Measurements from ENCODE around the gene RASEF.
"Not testable (repeated sequence)": the region's sequence is repeated elsewhere in the genome, so short reads cannot be mapped to it uniquely, and the experiment has no call there.

The RASEF gene

DNA sequence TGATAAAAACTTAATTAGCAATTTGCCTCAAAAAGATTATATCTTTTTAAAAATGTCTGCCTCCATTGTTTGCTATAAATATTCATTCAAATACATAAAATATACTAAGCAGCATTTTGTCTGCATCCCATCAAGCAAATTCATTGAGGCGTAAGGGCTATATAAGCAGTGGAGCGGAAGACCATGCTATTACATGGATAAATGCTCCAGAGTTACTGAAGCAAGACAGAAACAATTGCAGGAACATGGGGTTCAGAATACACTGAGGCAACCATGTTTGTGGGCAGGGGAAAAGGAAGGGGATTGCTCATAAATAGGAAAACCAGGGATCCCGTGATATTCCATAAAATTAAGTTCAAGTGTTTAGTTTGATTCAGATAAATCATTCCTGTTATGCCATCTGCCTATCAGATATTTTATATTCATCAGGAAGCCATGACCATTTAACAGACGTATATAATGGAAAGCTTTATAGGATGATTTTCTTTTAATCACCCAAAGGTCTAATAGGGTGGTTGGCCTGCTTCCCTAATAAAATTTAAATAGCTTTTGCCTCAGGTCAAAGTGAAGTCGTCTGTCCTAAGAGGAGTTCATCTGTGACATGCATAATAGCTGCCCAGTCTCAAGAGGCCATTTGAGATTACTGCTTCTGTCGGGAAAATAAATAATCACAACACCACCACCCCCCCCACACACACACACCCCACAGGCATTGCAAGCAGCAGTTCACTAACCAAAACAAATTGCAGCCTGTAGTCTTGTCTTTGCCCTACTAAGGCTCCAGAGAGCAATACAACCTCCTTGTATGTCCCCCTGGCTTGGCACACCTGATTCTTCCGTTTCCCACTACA lies 105.2 kb downstream of the RASEF start:
- peak; percentile 31 for DNase-seq
- no peak overlapping the region for H3K4me3 Mint-ChIP-seq

DNA sequence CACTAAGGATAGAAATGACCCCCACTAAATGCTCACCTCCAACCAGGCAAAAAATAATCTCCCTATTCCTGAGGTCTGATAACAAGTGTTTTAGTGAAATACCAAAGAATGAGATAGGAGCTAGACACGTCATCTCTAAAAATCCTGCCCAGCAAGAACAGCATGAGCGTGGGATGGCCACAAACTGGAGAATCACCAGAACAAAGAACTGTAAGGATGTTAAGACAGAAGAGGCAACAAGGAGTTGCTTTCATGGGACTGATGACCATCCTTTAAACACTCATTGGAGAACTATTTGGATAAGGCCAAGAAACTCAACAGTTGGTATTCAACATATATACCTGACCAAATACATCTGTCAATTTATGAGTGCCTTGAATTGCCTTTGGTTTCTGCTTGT lies 113.7 kb downstream of the RASEF start:
- no peak for DNase-seq
- Mint-ChIP-seq H3K4me1 (peaks cover 6% of the 10 kb centered on the region), H3K4me3 (no peak overlapping the region), H3K36me3 (ENCODE audit: low read depth) (no peaks in the 10 kb centered on the region), H3K27me3 (ENCODE audit: low read depth, poor library complexity) (peaks cover 19% of the 10 kb centered on the region), H3K9me3 (no peaks in the 10 kb centered on the region), H3K27ac (no peak overlapping the region)
- TF ChIP-seq, protein P1, sequence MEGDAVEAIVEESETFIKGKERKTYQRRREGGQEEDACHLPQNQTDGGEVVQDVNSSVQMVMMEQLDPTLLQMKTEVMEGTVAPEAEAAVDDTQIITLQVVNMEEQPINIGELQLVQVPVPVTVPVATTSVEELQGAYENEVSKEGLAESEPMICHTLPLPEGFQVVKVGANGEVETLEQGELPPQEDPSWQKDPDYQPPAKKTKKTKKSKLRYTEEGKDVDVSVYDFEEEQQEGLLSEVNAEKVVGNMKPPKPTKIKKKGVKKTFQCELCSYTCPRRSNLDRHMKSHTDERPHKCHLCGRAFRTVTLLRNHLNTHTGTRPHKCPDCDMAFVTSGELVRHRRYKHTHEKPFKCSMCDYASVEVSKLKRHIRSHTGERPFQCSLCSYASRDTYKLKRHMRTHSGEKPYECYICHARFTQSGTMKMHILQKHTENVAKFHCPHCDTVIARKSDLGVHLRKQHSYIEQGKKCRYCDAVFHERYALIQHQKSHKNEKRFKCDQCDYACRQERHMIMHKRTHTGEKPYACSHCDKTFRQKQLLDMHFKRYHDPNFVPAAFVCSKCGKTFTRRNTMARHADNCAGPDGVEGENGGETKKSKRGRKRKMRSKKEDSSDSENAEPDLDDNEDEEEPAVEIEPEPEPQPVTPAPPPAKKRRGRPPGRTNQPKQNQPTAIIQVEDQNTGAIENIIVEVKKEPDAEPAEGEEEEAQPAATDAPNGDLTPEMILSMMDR (IDR thresholded peaks at IDR 0.05), result no peak

More for the DNA sequence above, 105.2 kb downstream of the RASEF start:
- H3K9me3 Mint-ChIP-seq, result peaks cover 18% of the 10 kb centered on the region
- TF ChIP-seq, protein P1 (IDR thresholded peaks at IDR 0.05), result no peak
- H3K36me3 Mint-ChIP-seq (ENCODE audit: low read depth), result no peaks in the 10 kb centered on the region
- H3K27me3 Mint-ChIP-seq (ENCODE audit: low read depth, poor library complexity), result no peaks in the 10 kb centered on the region
- H3K4me1 Mint-ChIP-seq, result peaks cover 46% of the 10 kb centered on the region
- peak overlapping the region; percentile 80 for H3K27ac Mint-ChIP-seq

GRCh38 chr9:82940376-82940775 lies 122.6 kb downstream of the RASEF start:
- Mint-ChIP-seq H3K27me3 (ENCODE audit: low read depth, poor library complexity) (peaks cover 7% of the 10 kb centered on the region), H3K4me3 (no peak overlapping the region), H3K27ac (no peak overlapping the region), H3K9me3 (peaks cover 6% of the 10 kb centered on the region), H3K36me3 (ENCODE audit: low read depth) (no peaks in the 10 kb centered on the region), H3K4me1 (peaks cover 12% of the 10 kb centered on the region)
- DNase-seq, result no peak
- TF ChIP-seq, protein P1 (IDR thresholded peaks at IDR 0.05), result no peak

DNA sequence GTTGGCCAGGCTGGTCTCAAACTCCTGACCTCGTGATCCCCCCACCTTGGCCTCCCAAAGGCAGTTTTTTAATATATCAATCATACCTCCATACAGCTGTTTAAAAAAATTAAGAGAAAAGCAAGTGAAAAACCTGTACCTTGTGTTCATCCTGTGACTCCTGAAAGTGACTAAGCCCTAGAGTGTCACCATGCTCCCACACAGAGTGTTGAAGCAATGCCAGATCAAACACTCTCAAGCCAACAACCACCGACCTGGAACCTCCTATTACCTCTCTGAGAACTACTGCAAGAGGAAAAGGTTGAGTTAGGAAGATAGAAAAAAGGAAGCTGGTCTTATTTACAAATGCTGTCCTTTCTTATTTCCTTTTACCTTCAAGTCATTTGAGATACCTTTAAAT lies 123.5 kb downstream of the RASEF start:
- no peak for DNase-seq
- Mint-ChIP-seq H3K27me3 (ENCODE audit: low read depth, poor library complexity) (peaks cover 2% of the 10 kb centered on the region), H3K27ac (no peak overlapping the region), H3K36me3 (ENCODE audit: low read depth) (no peaks in the 10 kb centered on the region), H3K4me3 (no peak overlapping the region), H3K9me3 (peaks cover 6% of the 10 kb centered on the region), H3K4me1 (peaks cover 12% of the 10 kb centered on the region)
- TF ChIP-seq, protein P1 (IDR thresholded peaks at IDR 0.05), result no peak

DNA sequence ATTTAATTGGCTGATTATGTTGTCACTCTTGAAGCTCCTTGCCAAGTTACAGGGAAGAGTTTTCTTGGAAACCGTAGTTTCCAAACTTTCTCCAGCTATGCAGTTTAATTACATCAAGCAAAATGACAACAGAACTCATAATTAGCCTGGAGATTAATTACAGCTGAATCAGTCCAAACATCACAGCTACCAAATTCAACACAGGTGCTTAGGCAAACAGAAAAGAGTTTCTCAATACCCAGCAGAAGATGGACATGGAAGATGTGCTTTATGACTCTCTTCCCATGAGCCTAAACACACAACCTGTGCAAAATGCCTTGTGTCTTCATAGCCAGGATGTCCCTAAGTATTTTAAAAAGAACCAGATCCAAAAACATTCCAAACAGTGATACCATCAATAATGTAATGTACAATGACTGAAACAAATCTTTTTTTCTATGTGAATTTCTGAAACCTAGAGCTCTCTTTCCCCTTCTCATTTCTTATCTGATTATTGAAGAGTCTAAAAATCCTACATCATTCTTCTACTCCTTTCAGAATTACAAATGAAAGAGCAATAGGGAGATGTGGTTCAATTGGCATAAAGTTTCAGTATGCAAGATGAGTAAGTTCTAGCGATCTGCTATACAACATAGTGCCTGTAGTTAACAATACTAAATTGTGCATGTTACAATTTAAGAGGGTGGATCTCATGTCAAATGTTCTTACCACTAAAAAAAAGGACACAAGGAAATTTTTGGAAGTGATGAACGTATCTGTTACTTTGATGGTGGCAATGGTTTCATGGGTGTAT lies 124.3 kb downstream of the RASEF start:
- Mint-ChIP-seq H3K4me1 (peaks cover 12% of the 10 kb centered on the region), H3K9me3 (peaks cover 2% of the 10 kb centered on the region)

DNA sequence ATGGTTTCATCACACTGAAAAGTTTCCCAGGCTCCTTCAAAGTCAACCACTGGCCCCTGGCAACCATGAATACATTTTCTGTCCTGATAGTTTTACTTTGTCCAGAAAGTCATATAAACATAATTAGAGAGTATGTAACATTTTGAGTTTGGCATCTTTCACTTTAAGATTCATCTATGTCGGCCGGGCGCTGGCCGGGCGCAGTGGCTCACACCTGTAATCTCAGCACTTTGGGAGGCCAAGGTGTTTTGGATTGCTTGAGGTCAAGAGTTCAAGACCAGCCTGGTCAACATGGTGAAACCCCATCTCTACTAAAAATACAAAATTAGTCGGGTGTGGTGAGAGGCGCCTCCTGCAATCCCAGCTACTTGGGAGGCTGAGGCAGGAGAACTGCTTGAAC lies 126.4 kb downstream of the RASEF start:
- not testable (repeated sequence) for H3K9me3 Mint-ChIP-seq; H3K27ac Mint-ChIP-seq; H3K27me3 Mint-ChIP-seq (ENCODE audit: low read depth, poor library complexity); H3K4me3 Mint-ChIP-seq; DNase-seq; H3K36me3 Mint-ChIP-seq (ENCODE audit: low read depth)
- H3K4me1 Mint-ChIP-seq, result peaks cover 12% of the 10 kb centered on the region

More for the DNA sequence above, 124.3 kb downstream of the RASEF start:
- Mint-ChIP-seq H3K4me3 (no peak overlapping the region), H3K36me3 (ENCODE audit: low read depth) (no peaks in the 10 kb centered on the region), H3K27me3 (ENCODE audit: low read depth, poor library complexity) (peaks cover 2% of the 10 kb centered on the region), H3K27ac (no peak overlapping the region)
- DNase-seq, result no peak
- TF ChIP-seq, protein P1 (IDR thresholded peaks at IDR 0.05), result no peak

All from nephron progenitor cell (in vitro differentiated cells).